GDM1 (cell line): Measurements from ENCODE around the gene ZCWPW1.
"Not testable (repeated sequence)": the region's sequence is repeated elsewhere in the genome, so short reads cannot be mapped to it uniquely, and the experiment has no call there.

Source experiments
- DNase-seq: peaks from one replicate; lab custom pipeline; 2025; lab: John Stamatoyannopoulos, UW

Gene ZCWPW1

DNA sequence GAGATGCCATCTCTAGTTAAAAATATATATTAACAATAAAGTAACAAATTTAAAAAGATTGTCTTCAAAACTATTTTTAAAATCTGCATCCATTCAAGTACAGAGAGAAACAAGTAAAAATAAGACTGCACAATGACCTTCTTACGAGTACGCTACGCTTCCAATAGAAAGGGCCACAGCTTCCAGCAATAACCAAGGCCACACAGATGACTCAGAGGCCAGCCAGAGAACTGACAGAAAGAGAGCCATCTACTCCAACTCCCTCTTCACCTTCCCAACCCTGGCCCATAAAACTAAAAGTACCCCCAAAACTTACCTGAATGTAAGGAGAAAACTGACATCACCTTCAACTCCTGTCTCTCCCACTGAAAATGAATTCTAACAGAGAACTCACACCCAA lies 28.5 kb downstream of the ZCWPW1 start:
- DNase-seq = no peak

DNA sequence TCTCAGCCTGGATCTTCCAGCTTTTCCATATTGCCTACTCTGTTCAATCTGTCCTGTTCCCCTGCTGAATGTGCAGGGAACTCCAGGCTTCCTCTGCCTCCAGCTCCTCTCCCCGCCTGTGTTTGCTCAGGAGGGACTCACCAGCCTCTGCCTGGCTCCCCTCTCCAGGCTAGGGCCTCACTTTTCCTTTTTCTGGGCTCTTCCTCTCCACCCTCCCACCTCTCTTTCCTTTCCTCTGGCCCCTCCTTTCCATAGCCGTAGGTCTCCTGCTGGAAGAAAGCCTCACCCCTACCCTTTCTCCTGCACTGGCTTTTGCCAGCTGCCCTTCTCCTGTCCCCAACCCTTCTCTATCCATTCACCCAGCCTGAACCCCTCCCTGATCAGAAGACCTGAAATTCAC lies 30.3 kb downstream of the ZCWPW1 start:
- DNase-seq = no peak

DNA sequence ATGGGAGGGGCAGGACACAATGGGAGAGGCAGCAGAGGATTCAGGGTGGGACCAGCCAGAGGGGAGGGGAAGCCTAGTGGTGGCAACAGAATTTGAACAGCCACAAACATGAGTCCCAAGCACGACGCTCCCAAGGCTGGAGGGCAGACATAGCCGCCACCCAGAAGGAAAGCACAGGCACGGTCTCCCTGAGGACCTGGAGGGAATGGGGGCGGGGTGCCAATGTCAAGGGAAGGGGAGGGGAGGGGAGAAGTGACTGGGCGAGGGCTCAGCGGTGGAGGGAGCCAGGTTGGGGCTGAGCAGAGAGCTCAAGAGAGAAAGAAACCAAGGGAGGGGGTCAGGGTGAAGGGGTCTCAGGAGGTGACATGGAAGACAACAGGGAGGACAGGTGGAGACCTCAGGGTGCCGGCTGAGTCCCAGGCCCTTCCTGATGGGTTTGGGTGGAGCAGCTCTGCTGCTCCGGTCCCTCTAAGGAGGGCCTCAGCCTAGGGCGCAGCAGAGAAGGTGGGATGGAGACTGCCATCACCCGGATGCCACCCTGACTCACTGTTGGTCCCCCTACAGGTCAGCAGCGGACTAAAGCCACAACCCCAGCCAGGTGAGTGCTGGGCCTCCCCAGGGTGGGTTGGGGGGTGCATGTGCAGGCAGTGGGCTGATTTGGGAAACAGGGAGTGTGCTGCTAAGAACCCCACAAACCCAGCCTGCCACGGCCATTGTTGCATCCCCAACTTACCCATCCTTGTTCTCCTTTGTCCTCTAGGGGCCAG lies 31.0 kb downstream of the ZCWPW1 start:
- DNase-seq = no peak

DNA sequence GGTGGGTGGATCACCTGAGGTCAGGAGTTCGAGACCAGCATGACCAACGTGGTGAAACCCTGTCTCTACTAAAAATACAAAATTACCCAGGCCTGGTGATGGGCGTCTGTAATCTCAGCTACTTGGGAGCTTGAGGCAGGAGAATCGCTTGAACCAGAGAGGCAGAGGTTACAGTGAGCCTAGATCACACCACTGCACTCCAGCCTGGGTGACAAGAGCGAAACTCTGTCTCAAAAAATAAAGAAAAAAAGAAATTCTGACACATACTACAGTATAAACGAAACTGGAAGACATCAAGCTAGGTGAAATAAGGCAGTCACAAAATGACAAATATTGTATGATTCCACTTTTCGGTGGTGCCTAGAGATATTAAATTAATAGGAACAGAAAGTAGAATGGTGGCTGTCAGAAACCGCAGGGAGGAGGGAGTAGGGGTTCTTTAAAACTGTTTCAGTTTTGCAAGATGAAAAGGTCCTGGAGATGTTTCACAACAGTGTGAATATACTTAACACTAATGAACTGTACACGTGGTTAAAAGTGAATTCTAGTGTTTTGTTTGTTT lies 32.0 kb downstream of the ZCWPW1 start:
- DNase-seq = no peak

DNA sequence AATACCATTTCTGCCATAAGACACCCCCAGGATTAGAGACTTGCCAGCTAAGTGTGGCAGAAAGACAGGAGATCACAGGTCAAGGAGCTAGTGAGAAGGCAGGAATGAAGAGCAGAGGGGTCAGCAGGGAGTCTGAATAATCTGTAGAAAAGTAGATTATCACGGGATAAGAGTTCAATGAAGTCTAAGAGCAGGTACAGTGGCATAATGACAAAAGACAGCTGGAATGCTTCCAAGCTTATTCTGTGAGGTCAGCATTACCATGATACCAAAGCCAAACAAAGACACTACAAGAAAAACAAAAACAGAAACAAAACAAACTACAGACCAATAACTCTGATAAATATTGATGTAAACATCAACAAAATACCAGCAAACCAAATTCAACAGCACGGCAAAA lies 34.4 kb downstream of the ZCWPW1 start:
- no peak for DNase-seq

DNA sequence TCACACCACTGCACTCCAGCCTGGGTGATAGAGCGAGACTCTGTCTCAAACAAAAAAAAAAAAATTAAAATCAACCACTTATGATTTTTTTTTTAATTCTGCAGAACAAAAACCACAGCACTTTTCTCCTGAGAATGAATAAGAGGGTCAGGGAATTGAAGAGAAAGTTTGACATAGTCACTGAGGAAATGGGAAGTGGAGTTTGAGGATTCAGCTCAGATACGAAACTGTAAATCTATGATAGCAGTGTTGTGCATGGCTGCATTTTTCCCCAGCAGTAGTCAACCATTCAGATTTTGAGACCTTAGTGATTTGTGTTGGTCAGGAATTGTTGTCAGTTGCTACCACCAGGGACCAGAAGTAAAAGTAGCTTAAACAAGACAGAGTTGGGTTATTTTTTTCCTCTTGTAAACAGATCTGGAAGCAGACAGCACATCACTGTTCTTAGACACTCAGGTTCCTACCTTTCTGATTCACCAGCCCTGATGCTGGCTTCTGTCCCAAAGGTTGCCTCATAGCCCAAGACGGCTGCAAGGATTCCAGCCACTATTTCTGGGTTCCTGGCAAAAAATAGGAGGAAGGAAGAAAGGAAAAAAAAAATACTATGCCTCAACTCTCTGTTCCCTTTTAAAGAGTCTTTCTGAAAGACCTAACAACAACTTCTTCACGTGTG lies 35.1 kb downstream of the ZCWPW1 start:
- DNase-seq = no peak

DNA sequence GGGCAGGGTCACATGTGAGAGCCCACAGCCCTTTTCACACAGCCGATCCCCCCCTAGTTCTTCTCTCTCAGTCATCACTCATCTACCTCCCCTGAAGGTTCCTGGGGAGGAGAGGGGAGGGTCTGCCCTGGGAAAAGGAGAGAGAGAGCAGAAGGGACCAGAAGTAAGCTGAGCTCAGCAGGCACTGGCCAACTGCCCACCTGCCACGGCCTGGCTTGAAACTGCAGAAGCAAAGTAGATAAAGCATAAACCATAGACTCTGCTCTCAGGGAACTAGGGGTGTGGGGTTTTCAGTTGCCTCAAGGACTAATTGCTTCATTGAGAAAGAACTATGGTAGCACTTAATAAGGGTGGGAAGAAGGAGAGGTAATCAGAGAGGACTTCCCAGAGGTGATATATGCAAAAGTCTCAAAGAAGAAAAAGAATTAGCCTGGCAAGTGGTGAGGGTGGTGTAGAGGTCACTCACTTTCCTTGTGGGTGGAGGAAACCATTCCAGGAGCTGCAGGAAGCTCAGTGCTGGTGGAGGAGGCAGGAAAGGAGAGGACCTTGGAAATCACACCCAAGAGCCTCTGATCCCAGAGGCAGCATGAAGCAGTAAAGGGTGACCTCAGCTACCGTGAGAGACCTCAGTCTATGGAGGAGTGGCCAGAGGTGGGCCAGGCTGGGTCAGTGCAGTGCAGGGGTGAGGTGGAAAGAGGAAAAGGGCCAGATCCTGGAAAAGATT lies 38.1 kb downstream of the ZCWPW1 start:
- no peak for DNase-seq

DNA sequence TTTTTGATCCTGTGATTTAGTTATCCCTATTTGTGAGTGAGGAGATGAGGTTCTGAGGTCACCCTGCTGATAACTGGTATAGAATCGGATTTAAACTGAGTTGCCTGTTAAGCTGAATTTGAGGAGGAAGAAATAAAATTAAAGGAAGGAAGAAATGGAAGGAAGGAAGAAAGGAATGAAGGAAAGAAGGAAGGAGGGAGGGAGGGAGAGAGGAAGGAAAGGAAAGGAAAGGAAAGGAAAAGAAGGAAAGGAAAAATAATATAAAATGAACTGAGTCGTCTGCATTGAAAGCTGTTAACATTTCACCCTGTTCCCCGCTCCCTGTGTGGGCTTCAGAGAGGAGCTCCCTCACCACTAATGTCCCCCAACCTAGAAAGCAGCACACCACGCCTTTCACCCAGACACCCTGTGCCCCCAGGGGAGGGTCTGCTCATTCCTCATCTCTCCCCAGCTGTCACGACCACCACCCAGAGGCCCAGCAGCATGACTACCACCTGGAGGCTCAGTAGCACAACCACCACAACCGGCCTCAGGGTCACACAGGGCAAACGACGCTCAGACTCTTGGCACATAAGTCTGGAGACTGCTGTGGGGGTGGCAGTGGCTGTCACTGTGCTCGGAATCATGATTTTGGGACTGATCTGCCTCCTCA lies 38.9 kb downstream of the ZCWPW1 start:
- DNase-seq = no peak

DNA sequence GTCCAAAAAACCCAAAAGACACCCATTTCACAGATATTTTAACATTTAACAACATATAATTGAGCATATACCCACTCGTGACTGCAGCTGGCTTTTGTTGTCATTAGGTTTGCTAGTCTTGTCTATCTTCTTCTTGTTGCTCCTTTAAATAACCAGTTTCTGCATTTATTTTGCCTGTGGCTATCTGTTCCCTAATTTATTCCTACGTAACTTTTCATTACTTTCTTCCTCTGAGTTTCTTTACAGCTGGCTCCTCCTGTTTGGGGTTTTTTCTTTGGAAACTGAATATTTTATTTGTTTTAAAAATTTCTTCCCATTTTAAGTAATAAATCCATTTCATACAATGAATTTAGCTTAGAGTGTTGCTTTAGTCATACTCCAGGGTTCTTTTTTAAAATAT lies 40.8 kb downstream of the ZCWPW1 start:
- DNase-seq = no peak

DNA sequence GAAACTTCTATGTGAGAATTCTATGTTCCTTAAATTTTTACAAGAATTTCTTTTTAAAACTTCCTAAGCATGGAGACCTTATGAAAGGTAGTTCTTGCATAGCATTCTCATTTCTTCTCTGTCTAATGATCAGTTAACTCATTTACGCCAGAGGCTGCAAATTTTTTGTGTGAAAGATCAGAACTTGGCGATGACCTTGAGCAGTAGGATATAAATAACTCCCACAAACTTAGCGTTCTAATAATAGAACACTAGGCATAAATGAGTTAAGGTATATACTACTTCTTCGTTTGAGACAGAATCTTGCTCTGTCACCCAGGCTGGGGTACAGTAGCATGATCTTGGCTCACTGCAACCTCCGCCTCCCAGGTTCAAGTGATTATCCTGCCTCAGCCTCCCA lies 41.6 kb downstream of the ZCWPW1 start:
- no peak for DNase-seq

DNA sequence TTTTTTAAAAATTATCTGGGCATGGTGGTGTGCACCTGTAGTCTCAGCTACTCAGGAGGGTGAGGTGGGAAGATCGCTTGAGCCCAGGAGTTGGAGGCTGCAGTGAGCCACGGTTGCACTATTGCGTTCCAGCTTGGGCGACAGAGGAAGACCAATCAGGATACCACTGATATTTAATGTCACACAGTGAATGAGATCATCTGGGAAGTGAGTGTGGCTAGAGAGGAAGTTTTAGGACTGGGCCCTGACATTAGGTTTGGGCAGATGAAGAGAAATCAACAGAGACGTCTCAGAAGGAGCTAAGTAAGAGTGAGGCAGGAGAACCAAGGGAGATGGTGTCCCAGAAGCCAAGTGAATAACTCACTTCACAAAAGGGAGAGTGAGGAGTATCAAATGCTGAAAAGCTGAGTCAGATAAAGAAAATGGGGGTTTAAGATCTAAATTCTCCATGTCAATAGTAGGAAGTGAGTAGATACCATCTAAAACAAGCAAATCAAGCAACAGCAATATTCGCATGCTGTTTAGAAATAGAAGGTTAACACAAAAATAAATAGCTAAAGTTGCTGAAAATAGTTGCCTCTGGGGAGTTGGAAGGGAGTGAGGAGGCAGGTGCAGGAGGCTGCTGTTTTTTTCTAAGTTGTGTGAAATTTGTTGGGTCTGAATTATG lies 43.7 kb downstream of the ZCWPW1 start:
- no peak for DNase-seq

DNA sequence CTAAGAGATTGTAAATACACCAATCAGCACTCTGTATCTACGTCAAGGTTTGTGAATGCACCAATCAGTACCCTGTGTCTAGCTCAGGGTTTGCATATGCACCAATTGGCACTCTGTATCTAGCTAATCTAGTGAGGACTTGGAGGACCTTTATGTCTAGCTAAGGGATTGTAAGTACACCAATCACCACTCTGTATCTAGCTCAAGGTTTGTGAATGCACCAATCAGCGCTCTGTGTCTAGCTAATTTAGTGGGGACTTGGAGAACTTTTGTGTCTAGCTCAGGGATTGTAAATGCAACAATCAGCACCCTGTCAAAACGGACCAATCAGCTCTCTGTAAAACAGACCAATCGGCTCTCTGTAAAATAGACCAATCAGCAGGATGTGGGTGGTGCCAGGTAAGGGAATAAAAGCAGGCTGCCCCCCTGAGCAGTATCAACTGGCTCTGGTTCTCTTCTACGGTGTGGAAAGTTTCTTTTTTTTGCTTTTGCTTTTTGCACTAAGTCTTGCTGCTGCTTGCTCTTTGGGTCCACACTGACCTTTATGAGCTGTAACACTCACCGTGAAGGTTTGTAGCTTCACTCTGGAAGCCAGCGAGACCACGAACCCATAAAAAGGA lies 46.2 kb downstream of the ZCWPW1 start:
- DNase-seq = not testable (repeated sequence)

DNA sequence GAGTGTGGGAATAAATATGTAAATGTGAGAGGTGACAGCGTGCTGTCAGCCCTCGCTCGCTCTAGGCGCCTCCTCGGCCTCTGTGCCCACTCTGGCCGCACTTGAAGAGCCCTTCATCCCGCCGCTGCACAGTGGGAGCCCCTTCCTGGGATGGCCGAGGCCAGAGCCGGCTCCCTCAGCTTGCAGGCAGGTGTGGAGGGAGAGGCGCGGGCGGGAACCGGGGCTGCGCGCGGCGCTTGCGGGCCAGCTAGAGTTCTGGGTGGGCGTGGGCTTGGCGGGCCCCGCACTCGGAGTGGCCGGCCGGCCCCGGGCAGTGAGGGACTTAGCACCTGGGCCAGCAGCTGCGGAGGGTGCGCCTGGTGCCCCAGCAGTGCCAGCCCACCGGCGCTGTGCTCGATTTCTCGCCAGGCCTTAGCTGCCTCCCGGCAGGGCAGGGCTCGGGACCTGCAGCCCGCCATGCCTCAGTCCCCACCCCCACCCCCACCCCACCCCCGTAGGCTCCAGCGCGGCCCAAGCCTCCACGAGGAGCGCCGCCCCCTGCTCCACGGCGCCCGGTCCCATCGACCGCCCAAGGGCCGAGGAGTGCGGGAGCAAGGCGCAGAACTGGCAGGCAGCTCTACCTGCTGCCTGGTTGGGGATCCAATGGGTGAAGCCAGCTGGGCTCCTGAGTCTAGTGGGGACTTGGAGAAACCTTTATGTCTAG lies 46.8 kb downstream of the ZCWPW1 start:
- DNase-seq = not testable (repeated sequence)

DNA sequence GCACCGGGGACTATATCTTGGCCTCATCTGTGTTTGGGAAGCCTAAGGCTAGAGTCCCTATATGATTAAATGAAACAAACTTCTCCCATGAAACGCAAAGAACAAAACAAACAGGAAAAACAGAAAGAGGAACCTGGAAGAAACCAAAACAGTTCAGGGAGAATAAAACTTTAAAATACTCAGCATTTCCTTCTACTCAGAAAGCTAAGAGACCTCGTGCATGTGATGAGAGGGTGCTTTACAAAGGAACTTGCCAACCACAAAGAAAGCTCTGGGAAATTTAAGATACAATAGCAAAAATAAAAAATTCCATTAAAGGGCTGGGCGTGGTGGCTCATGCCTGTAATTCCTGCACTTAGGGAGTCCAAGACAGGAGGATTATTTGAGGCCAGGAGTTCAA lies 48.3 kb downstream of the ZCWPW1 start:
- DNase-seq = no peak

DNA sequence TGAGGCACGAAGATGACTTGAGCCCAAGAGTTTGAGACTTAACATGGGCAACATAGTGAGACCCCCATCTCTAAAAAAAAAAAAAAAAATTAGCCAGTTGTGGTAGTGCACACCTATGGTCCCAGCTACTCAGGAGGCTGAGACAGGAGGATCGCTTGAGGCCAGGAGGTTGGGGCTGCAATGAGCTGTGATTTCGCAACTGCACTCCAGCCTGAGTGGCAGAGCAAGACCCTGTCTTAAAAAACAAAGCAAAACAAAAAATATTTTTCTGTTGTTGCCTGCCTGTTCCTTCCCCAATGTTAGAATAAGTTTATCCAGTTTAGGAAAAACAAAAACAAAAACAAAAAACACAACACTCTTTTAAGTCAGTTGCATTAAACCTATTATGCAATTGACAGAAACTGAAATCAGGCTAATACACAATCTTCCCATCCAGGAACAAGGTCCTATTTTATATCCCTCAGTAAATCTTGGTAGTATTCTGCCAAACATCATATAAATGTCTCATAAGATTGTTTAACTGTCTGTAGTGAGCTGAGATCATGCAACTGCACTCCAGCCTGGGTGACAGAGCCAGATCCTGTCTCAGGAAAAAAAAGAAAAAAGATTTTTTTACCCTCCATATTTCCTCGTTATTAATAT lies 50.3 kb downstream of the ZCWPW1 start:
- DNase-seq = no peak

DNA sequence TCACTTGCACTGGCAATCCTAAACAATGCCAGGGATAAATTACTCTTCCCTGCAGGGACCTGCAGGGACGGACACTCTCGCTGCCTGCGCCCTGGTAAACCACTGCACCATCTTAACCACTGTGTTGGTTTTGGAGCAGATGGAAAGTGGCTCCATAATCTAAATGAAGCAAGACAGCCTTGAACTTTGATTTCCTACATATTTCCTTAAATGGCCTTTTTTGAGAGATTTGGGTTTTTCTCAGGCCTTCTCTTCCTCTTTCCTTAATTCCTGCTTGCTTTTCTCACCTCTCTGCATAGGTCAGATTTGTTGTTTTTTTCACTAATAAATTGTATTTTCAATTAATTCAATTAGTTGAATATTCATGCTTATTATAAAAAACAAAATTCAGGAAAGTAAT lies 52.4 kb downstream of the ZCWPW1 start:
- DNase-seq = no peak

DNA sequence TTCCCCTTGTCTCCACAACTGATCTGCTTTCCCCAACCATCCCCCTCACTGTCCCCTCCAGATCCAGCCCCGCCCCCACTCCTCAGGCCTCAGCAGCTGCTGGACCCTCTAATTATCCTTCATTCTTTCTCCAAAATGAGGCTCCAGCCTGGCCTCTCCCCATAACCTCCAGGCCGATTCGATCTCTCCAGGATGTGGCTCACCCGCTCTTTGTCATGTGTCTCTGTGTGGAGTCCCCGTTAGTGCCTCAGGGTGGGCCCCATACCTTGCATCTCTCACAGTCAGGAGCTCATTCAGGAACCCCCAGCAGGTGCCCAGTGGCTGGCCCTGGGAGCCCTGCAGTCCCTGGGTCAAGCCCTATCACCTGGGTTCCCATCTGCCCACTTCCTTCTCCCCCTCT lies 53.9 kb downstream of the ZCWPW1 start:
- DNase-seq = no peak

DNA sequence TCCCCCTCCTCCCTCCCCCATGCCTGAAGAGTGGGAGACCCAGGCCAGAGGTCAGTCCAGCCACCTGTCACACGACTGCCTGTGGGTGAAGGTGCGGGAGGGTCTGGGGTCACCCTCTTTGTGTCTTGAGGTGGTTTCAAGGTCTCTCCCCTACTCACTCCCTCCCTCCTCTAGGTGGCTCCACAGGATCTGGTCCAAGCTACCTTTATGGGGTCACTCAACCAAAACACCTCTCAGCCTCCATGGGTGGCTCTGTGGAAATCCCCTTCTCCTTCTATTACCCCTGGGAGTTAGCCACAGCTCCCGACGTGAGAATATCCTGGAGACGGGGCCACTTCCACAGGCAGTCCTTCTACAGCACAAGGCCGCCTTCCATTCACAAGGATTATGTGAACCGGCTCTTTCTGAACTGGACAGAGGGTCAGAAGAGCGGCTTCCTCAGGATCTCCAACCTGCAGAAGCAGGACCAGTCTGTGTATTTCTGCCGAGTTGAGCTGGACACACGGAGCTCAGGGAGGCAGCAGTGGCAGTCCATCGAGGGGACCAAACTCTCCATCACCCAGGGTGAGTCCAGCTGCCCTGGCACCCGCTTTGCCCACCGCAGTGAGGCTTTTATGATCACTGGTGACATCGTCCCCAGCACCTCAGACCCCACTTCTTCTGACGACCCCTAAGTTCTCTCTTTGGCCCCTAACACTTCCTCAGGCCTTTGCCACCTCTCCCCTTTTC lies 54.5 kb downstream of the ZCWPW1 start:
- DNase-seq = not testable (repeated sequence)

DNA sequence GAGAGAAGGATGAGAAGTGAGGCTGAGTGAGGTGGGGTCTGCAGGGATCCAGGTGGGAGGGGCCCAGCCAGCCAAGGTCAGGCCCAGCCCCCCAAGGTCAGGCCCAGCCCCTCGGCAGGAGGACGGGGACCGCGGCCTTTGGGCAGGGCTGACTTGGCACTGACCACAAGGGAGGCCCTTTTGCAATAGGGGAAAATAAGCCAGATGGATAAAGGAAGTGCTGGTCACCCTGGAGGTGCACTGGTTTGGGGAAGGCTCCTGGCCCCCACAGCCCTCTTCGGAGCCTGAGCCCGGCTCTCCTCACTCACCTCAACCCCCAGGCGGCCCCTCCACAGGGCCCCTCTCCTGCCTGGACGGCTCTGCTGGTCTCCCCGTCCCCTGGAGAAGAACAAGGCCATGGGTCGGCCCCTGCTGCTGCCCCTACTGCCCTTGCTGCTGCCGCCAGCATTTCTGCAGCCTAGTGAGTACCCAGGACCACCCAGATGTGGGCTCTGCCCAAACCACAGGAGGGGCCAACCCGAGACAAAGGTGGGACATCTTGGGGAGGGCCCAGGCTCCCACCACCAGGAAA lies 55.2 kb downstream of the ZCWPW1 start, which contains the start of gene PILRA:
Gene PILRA, plus strand, starts transcription at position 227 of the 571 bp plus-strand sequence. Its CDS starts 170 bp downstream, at position 397.
- DNase-seq = no peak
